PC-9 (cell line): ENCODE data around the gene CPLANE1. TPM values are rescaled to one million over a fixed set of nuclear protein-coding genes. Genes with fewer than 3 reads are reported as not detected.

Experiments used
- BruUV-seq: library from RNA; stranded (reverse); fragments of 400-500 nt; replicated peaks from 2 replicates; lab custom pipeline; 2021; lab: Mats Ljungman, UMichigan
- CTCF ChIA-PET: fragments of 300-600 bp; sonication (Branson Sonifier 250); formaldehyde crosslinking; loops from one replicate; lab custom pipeline; 2022; ENCODE audit warnings: antibody characterized with exemption; lab: Charles Lee
- POLR2A ChIA-PET: fragments of 300-600 bp; sonication (Branson Sonifier 250); formaldehyde crosslinking; loops from one replicate; lab custom pipeline; 2022; ENCODE audit warnings: antibody characterized with exemption; ENCODE audit not compliant: unreplicated experiment; lab: Charles Lee
- DNase-seq, 2 experiments: peaks; one replicate each; pipeline versions ENCODE4 v3.0.0 to v3.0.0-alpha.2; 2015 to 2022; ENCODE audit warnings: mixed read lengths in 1 of 2
- H2AFZ ChIP-seq: fragments of 200-600 bp; sonication (generic); 2 replicates; pipeline ENCODE4 v1.8.1; 2017; ENCODE audit warnings: antibody characterized with exemption
- H3F3A ChIP-seq: fragments of 200-600 bp; sonication (generic); 2 replicates; pipeline ENCODE4 v1.8.1; 2017; ENCODE audit warnings: antibody characterized with exemption, mild to moderate bottlenecking, low read depth; ENCODE audit not compliant: insufficient read depth
- H3K27ac ChIP-seq: fragments of 200-600 bp; sonication (generic); 2 replicates; pipeline ENCODE4 v1.6.1; 2016; ENCODE audit warnings: mixed run types
- H3K27me3 ChIP-seq: fragments of 200-600 bp; sonication (generic); 2 replicates; pipeline ENCODE4 v1.6.1; 2016; ENCODE audit warnings: low read depth, mixed run types; ENCODE audit not compliant: insufficient read depth
- H3K36me3 ChIP-seq: fragments of 200-600 bp; sonication (generic); 2 replicates; pipeline ENCODE4 v1.6.1; 2016; ENCODE audit warnings: low read depth, mixed run types
- H3K4me1 ChIP-seq: fragments of 200-600 bp; sonication (generic); replicated peaks from 2 replicates; pipeline ENCODE4 v1.6.1; 2016; ENCODE audit warnings: mixed run types; ENCODE audit not compliant: insufficient read depth
- H3K4me2 ChIP-seq: fragments of 200-600 bp; sonication (generic); 2 replicates; pipeline ENCODE4 v1.6.1; 2017; ENCODE audit warnings: mixed run types
- H3K4me3 ChIP-seq: fragments of 200-600 bp; sonication (generic); 2 replicates; pipeline ENCODE4 v1.6.1; 2016; ENCODE audit warnings: mixed run types
- H3K79me2 ChIP-seq: fragments of 200-600 bp; sonication (generic); 2 replicates; pipeline ENCODE4 v1.6.1; 2017; ENCODE audit warnings: low read depth, mixed run types
- H3K9me2 ChIP-seq: fragments of 200-600 bp; sonication (generic); 2 replicates; pipeline ENCODE4 v1.8.1; 2017; ENCODE audit warnings: mild to moderate bottlenecking; ENCODE audit not compliant: insufficient read depth
- H3K9me3 ChIP-seq: fragments of 200-600 bp; sonication (generic); 2 replicates; pipeline ENCODE4 v1.8.1; 2016; ENCODE audit warnings: low read depth; ENCODE audit not compliant: insufficient read depth
- H4K20me1 ChIP-seq: fragments of 200-600 bp; sonication (generic); 2 replicates; pipeline ENCODE4 v1.8.1; 2017; ENCODE audit not compliant: insufficient read depth
- EZH2 ChIP-seq: fragments of 200-600 bp; sonication (generic); IDR thresholded peaks from 2 replicates; pipeline ENCODE4 v1.8.0; 2017; ENCODE audit warnings: antibody characterized with exemption, low read depth
- intact Hi-C: fragments of 100-400 bp; cut with micrococcal nuclease; formaldehyde crosslinking; loops from one replicate; pipeline ENCODE4 v1.10.0; 2022; ENCODE audit not compliant: unreplicated experiment
- total RNA-seq: library from RNA; stranded (reverse); gene quantifications from 2 replicates; pipeline ENCODE4 v1.2.3, GENCODE V29; 2021
- TF ChIP-seq, protein P1 (sequence below): fragments of 200-600 bp; sonication (generic); conservative IDR thresholded peaks from 2 replicates; pipeline ENCODE4 v1.6.1; 2017; ENCODE audit warnings: mixed run types, antibody characterized with exemption, mild to moderate bottlenecking, moderate library complexity

The CPLANE1 gene
- total RNA-seq, 1 experiment from 2014 or later: 45.5 TPM

DNA sequence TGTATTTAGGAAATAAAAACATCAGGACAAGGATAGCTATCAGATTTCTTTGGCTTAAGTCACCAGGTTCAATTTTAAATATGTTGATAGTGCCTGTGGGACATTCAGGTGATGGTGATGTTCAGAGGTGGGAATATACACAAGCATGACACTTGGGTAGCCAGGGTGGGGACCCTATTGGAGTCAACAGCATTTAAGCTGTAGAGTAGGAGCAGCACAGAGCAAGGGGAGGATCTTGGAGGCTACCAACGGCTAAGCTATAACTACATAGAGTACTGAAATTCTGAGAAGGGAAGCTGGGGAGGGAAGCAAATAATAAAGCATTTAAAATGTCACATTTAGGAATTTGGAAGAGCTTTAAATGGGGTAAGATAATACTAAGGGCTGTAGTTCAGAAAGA, 177.7 kb downstream of the CPLANE1 start:
- no peak overlapping the region for H3K4me2 ChIP-seq
- BruUV-seq: no TSS peak

DNA sequence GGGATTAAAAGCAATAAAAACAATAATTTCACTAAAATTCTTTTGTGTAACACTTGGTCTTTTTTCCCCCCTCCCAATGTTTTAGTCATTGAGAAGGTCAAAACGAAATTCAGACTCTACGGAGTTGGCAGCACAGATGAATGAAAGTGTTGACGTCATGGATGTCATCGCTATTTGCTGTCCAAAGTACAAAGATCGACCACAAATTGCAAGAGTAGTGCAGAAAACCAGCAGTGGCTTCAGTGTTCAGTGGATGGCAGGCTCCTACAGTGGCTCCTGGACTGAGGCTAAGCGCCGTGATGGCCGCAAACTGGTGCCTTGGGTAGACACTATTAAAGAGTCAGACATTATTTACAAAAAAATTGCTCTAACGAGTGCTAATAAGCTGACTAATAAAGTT, 184.7 kb downstream of the CPLANE1 start:
- Histone ChIP-seq H3K36me3 (peaks cover 19% of the 10 kb centered on the region), H4K20me1 (no peaks in the 10 kb centered on the region), H2AFZ (no peak overlapping the region), H3F3A (peaks cover 10% of the 10 kb centered on the region; the same call in 1 of the 2 replicates), H3K4me3 (no peak overlapping the region), H3K27me3 (no peaks in the 10 kb centered on the region), H3K4me1 (no peaks in the 10 kb centered on the region), H3K79me2 (no peaks in the 10 kb centered on the region), H3K9me2 (no peaks in the 10 kb centered on the region), H3K27ac (no peak overlapping the region), H3K9me3 (no peaks in the 10 kb centered on the region), H3K4me2 (no peak overlapping the region)
- intact Hi-C loops: no loop called here
- ChIA-PET CTCF (interaction anchor here (0.6 kb wide), 1 partner anchor 84 kb away, joined by 8 read pairs; no protein-coding TSS in a partner anchor), POLR2A (interaction anchor here (0.6 kb wide), 1 partner anchor 1405 kb away, joined by 3 read pairs; no protein-coding TSS in a partner anchor)
- no peak for TF ChIP-seq EZH2
- TF ChIP-seq, protein P1, sequence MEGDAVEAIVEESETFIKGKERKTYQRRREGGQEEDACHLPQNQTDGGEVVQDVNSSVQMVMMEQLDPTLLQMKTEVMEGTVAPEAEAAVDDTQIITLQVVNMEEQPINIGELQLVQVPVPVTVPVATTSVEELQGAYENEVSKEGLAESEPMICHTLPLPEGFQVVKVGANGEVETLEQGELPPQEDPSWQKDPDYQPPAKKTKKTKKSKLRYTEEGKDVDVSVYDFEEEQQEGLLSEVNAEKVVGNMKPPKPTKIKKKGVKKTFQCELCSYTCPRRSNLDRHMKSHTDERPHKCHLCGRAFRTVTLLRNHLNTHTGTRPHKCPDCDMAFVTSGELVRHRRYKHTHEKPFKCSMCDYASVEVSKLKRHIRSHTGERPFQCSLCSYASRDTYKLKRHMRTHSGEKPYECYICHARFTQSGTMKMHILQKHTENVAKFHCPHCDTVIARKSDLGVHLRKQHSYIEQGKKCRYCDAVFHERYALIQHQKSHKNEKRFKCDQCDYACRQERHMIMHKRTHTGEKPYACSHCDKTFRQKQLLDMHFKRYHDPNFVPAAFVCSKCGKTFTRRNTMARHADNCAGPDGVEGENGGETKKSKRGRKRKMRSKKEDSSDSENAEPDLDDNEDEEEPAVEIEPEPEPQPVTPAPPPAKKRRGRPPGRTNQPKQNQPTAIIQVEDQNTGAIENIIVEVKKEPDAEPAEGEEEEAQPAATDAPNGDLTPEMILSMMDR: no peak
- no peak for DNase-seq
- BruUV-seq: no TSS peak

More for the DNA sequence above, 177.7 kb downstream of the CPLANE1 start:
- POLR2A ChIA-PET: no interaction called here
- intact Hi-C loops: no loop called here
- Histone ChIP-seq H2AFZ (no peak overlapping the region), H3K9me2 (no peaks in the 10 kb centered on the region), H3K4me3 (no peak overlapping the region), H3K36me3 (no peaks in the 10 kb centered on the region), H3K27me3 (no peaks in the 10 kb centered on the region), H3K4me1 (no peaks in the 10 kb centered on the region), H3K9me3 (no peaks in the 10 kb centered on the region), H4K20me1 (no peaks in the 10 kb centered on the region), H3F3A (0 out of 2 replicates have a peak, but pooled peaks cover 4% of the 10 kb centered on the region), H3K27ac (no peak overlapping the region), H3K79me2 (no peaks in the 10 kb centered on the region)
- CTCF ChIA-PET: no interaction called here
- peak in 1 of 2 experiments; percentile 15 for DNase-seq
- no peak for TF ChIP-seq EZH2

DNA sequence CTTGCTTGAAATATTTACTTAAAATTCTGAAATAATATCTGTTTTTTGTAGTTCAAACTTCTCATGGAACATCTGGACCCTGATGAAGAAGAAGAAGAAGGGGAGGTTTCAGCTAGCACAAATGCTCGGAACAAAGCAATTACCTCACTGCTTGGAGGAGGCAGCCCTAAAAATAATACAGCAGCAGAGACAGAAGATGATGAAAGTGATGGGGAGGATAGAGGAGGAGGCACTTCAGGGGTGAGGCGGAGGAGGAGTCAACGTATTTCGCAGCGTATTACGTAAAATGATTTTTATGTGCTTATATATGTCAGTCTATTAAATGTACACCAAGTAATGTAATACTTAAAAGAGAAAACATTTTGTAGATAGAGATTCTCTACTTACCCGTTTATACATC, 185.4 kb downstream of the CPLANE1 start:
- no peaks in the 10 kb centered on the region for H3K9me3 ChIP-seq
- H3K9me2 ChIP-seq: no peaks in the 10 kb centered on the region
- intact Hi-C loops: no loop called here
- CTCF ChIA-PET: no interaction called here
- H3F3A ChIP-seq: peaks cover 10% of the 10 kb centered on the region; the same call in 1 of the 2 replicates
- no peaks in the 10 kb centered on the region for H3K27me3 ChIP-seq
- H3K4me1 ChIP-seq: no peaks in the 10 kb centered on the region
- BruUV-seq: no TSS peak
- no peak overlapping the region for H2AFZ ChIP-seq
- peaks cover 19% of the 10 kb centered on the region for H3K36me3 ChIP-seq
- no peak overlapping the region for H3K4me3 ChIP-seq
- H3K79me2 ChIP-seq: no peaks in the 10 kb centered on the region
- TF ChIP-seq, protein P1: no peak
- TF ChIP-seq EZH2: no peak
- H3K4me2 ChIP-seq: no peak overlapping the region
- POLR2A ChIA-PET: no interaction called here
- peaks cover 4% of the 10 kb centered on the region; the same call in 1 of the 2 replicates for H4K20me1 ChIP-seq
- no peak for DNase-seq
- no peak overlapping the region for H3K27ac ChIP-seq

DNA sequence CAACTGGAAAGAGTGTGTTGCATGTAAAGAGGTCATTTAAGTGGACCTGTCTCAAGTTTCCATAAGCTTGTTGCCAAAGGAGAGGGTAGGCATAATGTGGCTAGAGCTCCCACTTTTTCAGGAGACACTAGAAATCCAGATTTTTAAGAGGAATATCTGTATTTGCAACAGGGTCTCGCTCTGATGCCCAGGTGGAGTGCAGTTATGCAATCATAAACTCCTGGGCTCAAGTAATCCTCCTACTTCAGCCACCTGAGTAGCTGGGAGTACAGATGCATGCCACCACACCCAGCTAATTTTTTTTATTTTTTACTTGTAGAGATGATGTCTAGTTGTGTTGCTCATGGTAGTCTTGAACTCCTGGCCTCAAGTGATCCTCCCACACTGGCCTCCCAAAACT, 189.1 kb downstream of the CPLANE1 start:
- Histone ChIP-seq H3K9me2 (no peaks in the 10 kb centered on the region), H3K9me3 (no peaks in the 10 kb centered on the region), H3K27me3 (no peaks in the 10 kb centered on the region), H3F3A (peaks cover 7% of the 10 kb centered on the region), H3K36me3 (peaks cover 31% of the 10 kb centered on the region), H4K20me1 (peaks cover 5% of the 10 kb centered on the region; the same call in 1 of the 2 replicates), H3K4me3 (no peak overlapping the region), H3K4me2 (no peak overlapping the region), H3K4me1 (no peaks in the 10 kb centered on the region), H3K79me2 (no peaks in the 10 kb centered on the region), H3K27ac (no peak overlapping the region), H2AFZ (no peak overlapping the region)
- ChIA-PET POLR2A (interaction anchor here (0.6 kb wide), 1 partner anchor 91 kb away, joined by 3 read pairs; no protein-coding TSS in a partner anchor), CTCF (interaction anchor here (1.1 kb wide), 1 partner anchor 17 kb away, joined by 3 read pairs; no protein-coding TSS in a partner anchor)
- intact Hi-C loops: no loop called here
- no peak for DNase-seq
- BruUV-seq: no TSS peak
- TF ChIP-seq, protein P1: no peak
- TF ChIP-seq EZH2: no peak
